AG10803 (cell line): ENCODE measurements around the gene EXO1.
"Not testable (repeated sequence)": the region's sequence is repeated elsewhere in the genome, so short reads cannot be mapped to it uniquely, and the experiment has no call there.

Source experiments
- DNase-seq: peaks from one replicate; pipeline ENCODE4 v3.0.0; 2010; ENCODE audit warnings: low read depth
- H3K4me3 ChIP-seq: 2 replicates; pipeline ENCODE4 v1.5.1; 2011; ENCODE audit warnings: mild to moderate bottlenecking, low read length, control low read depth
- CTCF ChIP-seq: conservative IDR thresholded peaks from 2 replicates; pipeline ENCODE4 v1.5.1; 2011; ENCODE audit warnings: mild to moderate bottlenecking, low read length, control low read depth, inconsistent platforms

EXO1 gene

GRCh38 chr1:241842565-241842964, 5.4 kb upstream of the EXO1 start:
- H3K4me3 ChIP-seq, result no peak overlapping the region
- no peak for TF ChIP-seq CTCF
- peak; percentile 60 for DNase-seq

- DNase-seq, result no peak
- H3K4me3 ChIP-seq, result no peak overlapping the region
- TF ChIP-seq CTCF, result no peak
Observed at GRCh38 chr1:241844593-241844992, 3.4 kb upstream of the EXO1 start.

GRCh38 chr1:241846375-241846774, 1.6 kb upstream of the EXO1 start:
- no peak for DNase-seq

GRCh38 chr1:241846862-241847539, 1.0 kb upstream of the EXO1 start:
- TF ChIP-seq CTCF, result no peak
- no peak for DNase-seq
- peak overlapping the region; percentile 96 for H3K4me3 ChIP-seq

More at GRCh38 chr1:241846375-241846774, 1.6 kb upstream of the EXO1 start:
- TF ChIP-seq CTCF, result no peak
- H3K4me3 ChIP-seq, result no peak overlapping the region

- no peak for DNase-seq
- peak overlapping the region; percentile 96 for H3K4me3 ChIP-seq
- TF ChIP-seq CTCF, result no peak
Observed at GRCh38 chr1:241847540-241847795, 536 bp upstream of the EXO1 start.

- peak overlapping the region; percentile 96 for H3K4me3 ChIP-seq
- DNase-seq, result no peak
- no peak for TF ChIP-seq CTCF
Observed at GRCh38 chr1:241848686-241849344, 811 bp downstream of the EXO1 start.

- no peak for DNase-seq
- TF ChIP-seq CTCF, result no peak
- H3K4me3 ChIP-seq, result no peak overlapping the region
Observed at GRCh38 chr1:241849345-241849695, 1.3 kb downstream of the EXO1 start.

- H3K4me3 ChIP-seq, DNase-seq: not testable (repeated sequence)
Observed at GRCh38 chr1:241855545-241856140, 7.6 kb downstream of the EXO1 start.
